ENCODE measurements around the gene CILP2. TPM values are rescaled to one million over a fixed set of nuclear protein-coding genes. Genes with fewer than 3 reads are reported as not detected.

The CILP2 gene
- total and polyA plus RNA-seq, 2 of the 8 experiments (the other 6 are each of a cell fraction or from before 2014, with no cell fraction given): 4.4 to 5.8 TPM

DNA sequence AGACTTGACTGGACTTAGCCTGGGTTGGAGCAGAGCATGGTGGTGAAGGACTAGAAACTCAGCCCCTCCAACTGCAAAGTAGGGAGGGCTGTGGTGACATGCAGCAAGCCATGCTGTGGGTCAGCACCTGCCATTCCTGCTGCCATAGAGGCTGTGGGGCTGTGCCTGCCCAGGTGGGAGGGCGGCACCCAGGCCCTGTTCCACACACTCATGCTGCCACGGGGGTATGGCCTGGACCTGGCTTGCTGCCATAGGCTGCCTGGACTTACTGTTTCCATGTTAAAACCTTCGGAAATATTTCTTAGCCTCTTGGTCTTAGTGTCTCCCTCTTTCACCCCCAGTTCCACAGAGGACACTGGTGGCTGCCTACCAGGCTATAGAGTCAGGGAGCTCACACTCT, 29.3 kb downstream of the CILP2 start (continued):
- TF ChIP-seq CHD7 (IDR thresholded peaks at IDR 0.05; ENCODE audit: insufficient replicate concordance, low read length) (no peak), MAX (IDR thresholded peaks at IDR 0.05) (no peak), FOSL1 (IDR thresholded peaks at IDR 0.05; ENCODE audit: insufficient read depth, low read depth, low read length) (no peak), KDM1A (IDR thresholded peaks at IDR 0.05; ENCODE audit: borderline replicate concordance, low read length) (no peak), SIX5 (IDR thresholded peaks at IDR 0.05; ENCODE audit: low read depth, low read length) (no peak), SIN3A (conservative IDR thresholded peaks at IDR 0.05 in 1 of 2, IDR thresholded peaks at IDR 0.05 in 1 of 2; ENCODE audit: low read depth in 1 of 2, low read length in 2 of 2) (no peak), KDM4A (IDR thresholded peaks at IDR 0.05; ENCODE audit: low read depth, low read length, severe bottlenecking) (no peak)
- TF ChIP-seq, protein P1, sequence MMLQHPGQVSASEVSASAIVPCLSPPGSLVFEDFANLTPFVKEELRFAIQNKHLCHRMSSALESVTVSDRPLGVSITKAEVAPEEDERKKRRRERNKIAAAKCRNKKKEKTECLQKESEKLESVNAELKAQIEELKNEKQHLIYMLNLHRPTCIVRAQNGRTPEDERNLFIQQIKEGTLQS (IDR thresholded peaks at IDR 0.05; ENCODE audit: insufficient read depth, low read depth, low read length): no peak

Measured in H1 (cell line).